ENCODE results near the gene MMP27.
"Not testable (repeated sequence)": the region's sequence is repeated elsewhere in the genome, so short reads cannot be mapped to it uniquely, and the experiment has no call there.

The MMP27 gene

GRCh38 chr11:102705626-102706025, at the start of gene MMP27:
TSS of gene MMP27 (minus strand) at chr11:102705769. CDS start at chr11:102705714, 55 bp downstream.
- DNase-seq (ENCODE audit: low spot score), result no peak

GRCh38 chr11:102753267-102753666, 47.7 kb upstream of the MMP27 start:
- DNase-seq (ENCODE audit: low spot score), result no peak

GRCh38 chr11:102751673-102752072, 46.1 kb upstream of the MMP27 start:
- no peak for DNase-seq (ENCODE audit: low spot score)

GRCh38 chr11:102749101-102749722, 43.6 kb upstream of the MMP27 start:
- no peak for DNase-seq (ENCODE audit: low spot score)

GRCh38 chr11:102746746-102747578, 41.4 kb upstream of the MMP27 start:
- DNase-seq (ENCODE audit: low spot score), result not testable (repeated sequence)

GRCh38 chr11:102734650-102735049, 29.1 kb upstream of the MMP27 start:
- no peak for DNase-seq (ENCODE audit: low spot score)

- peak; percentile 80 for DNase-seq (ENCODE audit: low spot score)
Measured at GRCh38 chr11:102733232-102733875, 27.8 kb upstream of the MMP27 start.

- not testable (repeated sequence) for DNase-seq (ENCODE audit: low spot score)
Measured at GRCh38 chr11:102730944-102731343, 25.4 kb upstream of the MMP27 start.

- DNase-seq (ENCODE audit: low spot score), result no peak
Measured at GRCh38 chr11:102729849-102730815, 24.6 kb upstream of the MMP27 start.

GRCh38 chr11:102727890-102728289, 22.3 kb upstream of the MMP27 start:
- DNase-seq (ENCODE audit: low spot score), result no peak

GRCh38 chr11:102724904-102725500, 19.4 kb upstream of the MMP27 start, which contains the start of gene MMP8:
TSS of gene MMP8 (minus strand) at chr11:102724954. CDS start at chr11:102724855, 99 bp downstream.
- no peak for DNase-seq (ENCODE audit: low spot score)

GRCh38 chr11:102722821-102723220, 17.3 kb upstream of the MMP27 start:
- no peak for DNase-seq (ENCODE audit: low spot score)

GRCh38 chr11:102719620-102720277, 14.2 kb upstream of the MMP27 start:
- no peak for DNase-seq (ENCODE audit: low spot score)

GRCh38 chr11:102717280-102717679, 11.7 kb upstream of the MMP27 start:
- DNase-seq (ENCODE audit: low spot score), result no peak

- no peak for DNase-seq (ENCODE audit: low spot score)
Measured at GRCh38 chr11:102716527-102716926, 11.0 kb upstream of the MMP27 start.

GRCh38 chr11:102712137-102712536, 6.6 kb upstream of the MMP27 start:
- DNase-seq (ENCODE audit: low spot score), result no peak

GRCh38 chr11:102709201-102709945, 3.8 kb upstream of the MMP27 start:
- no peak for DNase-seq (ENCODE audit: low spot score)

- no peak for DNase-seq (ENCODE audit: low spot score)
Measured at GRCh38 chr11:102708654-102709053, 3.1 kb upstream of the MMP27 start.

GRCh38 chr11:102704841-102705240, 728 bp downstream of the MMP27 start:
- no peak for DNase-seq (ENCODE audit: low spot score)

Measured in iPS-NIHi11 (cell line).